Type B pancreatic cell (in vitro differentiated cells): ENCODE data around the gene RFX3. TPM values are rescaled to one million over a fixed set of nuclear protein-coding genes. Genes with fewer than 3 reads are reported as not detected.

Experiments used
- DNase-seq: peaks from one replicate; pipeline ENCODE4 v3.0.0; 2021; ENCODE audit warnings: mixed read lengths; ENCODE audit not compliant: unreplicated experiment; ENCODE audit errors: extremely low spot score
- H3K27ac Mint-ChIP-seq: 2 replicates; pipeline ENCODE4 v1.8.0; 2021; ENCODE audit warnings: mild to moderate bottlenecking, mixed read lengths
- H3K27me3 Mint-ChIP-seq: 2 replicates; pipeline ENCODE4 v1.8.0; 2021; ENCODE audit warnings: mixed read lengths
- H3K36me3 Mint-ChIP-seq: 2 replicates; pipeline ENCODE4 v1.8.0; 2021; ENCODE audit warnings: mixed read lengths
- H3K4me1 Mint-ChIP-seq: one replicate; pipeline ENCODE4 v1.8.0; 2021; ENCODE audit warnings: mixed read lengths; ENCODE audit not compliant: unreplicated experiment
- H3K4me3 Mint-ChIP-seq: 2 replicates; pipeline ENCODE4 v1.8.0; 2021; ENCODE audit warnings: mild to moderate bottlenecking, mixed read lengths
- H3K9me3 Mint-ChIP-seq: 2 replicates; pipeline ENCODE4 v1.8.0; 2021; ENCODE audit warnings: mixed read lengths
- total RNA-seq: library from RNA; stranded (reverse); gene quantifications from 2 replicates; pipeline ENCODE4 v1.2.1, GENCODE V29; 2021; ENCODE audit warnings: low replicate concordance
- TF ChIP-seq, protein P1 (sequence below): fragments of 200-600 bp; sonication (generic); conservative IDR thresholded peaks from 2 replicates; pipeline ENCODE4 v1.5.0; 2021; ENCODE audit warnings: antibody characterized with exemption, mild to moderate bottlenecking

The RFX3 gene
- total RNA-seq, 1 donor from 2014 or later, result 42.5 TPM

DNA sequence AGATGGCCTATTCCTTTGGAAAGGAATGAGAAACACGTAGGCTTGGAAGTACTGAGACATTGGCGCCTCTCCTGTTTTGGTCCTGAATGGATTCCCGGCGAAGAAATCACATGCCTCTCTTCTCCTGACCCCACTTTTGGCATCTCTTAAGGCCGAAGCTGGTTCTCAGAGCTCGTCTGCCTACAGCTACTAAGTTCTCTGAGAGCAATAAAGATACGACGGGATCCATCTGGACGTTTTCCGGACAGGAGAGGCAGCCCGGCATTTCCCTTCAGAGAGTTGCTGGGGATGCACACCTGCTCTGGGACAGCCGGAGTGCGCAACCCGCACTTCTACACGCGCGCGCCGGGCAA, 345.1 kb downstream of the RFX3 start:
- Mint-ChIP-seq H3K9me3 (no peaks in the 10 kb centered on the region), H3K27ac (no peak overlapping the region), H3K36me3 (no peaks in the 10 kb centered on the region), H3K4me1 (peaks cover 15% of the 10 kb centered on the region), H3K27me3 (peaks cover 49% of the 10 kb centered on the region), H3K4me3 (peak overlapping the region; percentile 90)
- TF ChIP-seq, protein P1, sequence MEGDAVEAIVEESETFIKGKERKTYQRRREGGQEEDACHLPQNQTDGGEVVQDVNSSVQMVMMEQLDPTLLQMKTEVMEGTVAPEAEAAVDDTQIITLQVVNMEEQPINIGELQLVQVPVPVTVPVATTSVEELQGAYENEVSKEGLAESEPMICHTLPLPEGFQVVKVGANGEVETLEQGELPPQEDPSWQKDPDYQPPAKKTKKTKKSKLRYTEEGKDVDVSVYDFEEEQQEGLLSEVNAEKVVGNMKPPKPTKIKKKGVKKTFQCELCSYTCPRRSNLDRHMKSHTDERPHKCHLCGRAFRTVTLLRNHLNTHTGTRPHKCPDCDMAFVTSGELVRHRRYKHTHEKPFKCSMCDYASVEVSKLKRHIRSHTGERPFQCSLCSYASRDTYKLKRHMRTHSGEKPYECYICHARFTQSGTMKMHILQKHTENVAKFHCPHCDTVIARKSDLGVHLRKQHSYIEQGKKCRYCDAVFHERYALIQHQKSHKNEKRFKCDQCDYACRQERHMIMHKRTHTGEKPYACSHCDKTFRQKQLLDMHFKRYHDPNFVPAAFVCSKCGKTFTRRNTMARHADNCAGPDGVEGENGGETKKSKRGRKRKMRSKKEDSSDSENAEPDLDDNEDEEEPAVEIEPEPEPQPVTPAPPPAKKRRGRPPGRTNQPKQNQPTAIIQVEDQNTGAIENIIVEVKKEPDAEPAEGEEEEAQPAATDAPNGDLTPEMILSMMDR, result no peak
- DNase-seq, result no peak

DNA sequence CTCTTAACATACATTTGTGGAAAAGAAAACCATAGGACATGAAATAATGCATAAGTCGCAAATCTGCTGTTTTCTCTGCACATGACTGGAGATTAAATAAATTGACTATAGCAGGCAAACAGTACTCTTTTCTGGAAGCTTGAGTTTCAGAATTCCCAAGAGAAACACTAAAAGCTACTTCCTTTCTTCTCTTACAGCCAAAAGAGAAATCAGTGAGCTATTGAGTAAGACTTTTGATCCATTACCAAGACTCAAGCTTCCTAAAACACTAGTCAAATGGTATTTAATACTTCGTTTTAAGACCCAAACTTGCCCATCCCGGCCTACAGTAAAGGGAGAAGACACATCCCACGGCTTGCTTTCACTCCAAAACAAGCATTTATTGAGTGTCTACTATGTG, 346.1 kb downstream of the RFX3 start:
- Mint-ChIP-seq H3K4me1 (peaks cover 20% of the 10 kb centered on the region), H3K9me3 (no peaks in the 10 kb centered on the region), H3K27me3 (peaks cover 43% of the 10 kb centered on the region), H3K4me3 (peak overlapping the region; percentile 90), H3K36me3 (no peaks in the 10 kb centered on the region), H3K27ac (no peak overlapping the region)
- TF ChIP-seq, protein P1, result no peak
- DNase-seq, result no peak

DNA sequence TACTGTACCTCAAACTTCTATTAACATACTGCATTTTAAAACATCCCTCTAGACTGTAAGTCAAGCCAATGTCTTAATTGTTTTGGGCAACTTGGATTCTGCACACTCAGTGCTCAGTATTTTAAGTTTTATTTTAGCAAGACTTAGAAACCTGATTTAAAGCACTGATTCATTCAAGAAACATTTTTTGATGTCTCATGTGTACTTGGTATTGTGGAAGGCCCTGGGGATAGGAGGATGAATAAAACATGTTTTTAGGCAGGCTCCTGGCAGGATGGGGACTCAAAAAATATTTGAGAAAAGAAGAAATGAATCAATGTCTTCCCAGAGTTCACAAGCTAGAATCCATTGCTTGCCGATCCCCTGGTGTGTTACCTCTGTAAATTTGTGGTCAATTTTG, 347.9 kb downstream of the RFX3 start:
- DNase-seq, result no peak
- Mint-ChIP-seq H3K27ac (no peak overlapping the region), H3K4me1 (peaks cover 25% of the 10 kb centered on the region), H3K27me3 (peaks cover 34% of the 10 kb centered on the region), H3K36me3 (no peaks in the 10 kb centered on the region), H3K9me3 (no peaks in the 10 kb centered on the region), H3K4me3 (peak overlapping the region; percentile 30)
- TF ChIP-seq, protein P1, result no peak

DNA sequence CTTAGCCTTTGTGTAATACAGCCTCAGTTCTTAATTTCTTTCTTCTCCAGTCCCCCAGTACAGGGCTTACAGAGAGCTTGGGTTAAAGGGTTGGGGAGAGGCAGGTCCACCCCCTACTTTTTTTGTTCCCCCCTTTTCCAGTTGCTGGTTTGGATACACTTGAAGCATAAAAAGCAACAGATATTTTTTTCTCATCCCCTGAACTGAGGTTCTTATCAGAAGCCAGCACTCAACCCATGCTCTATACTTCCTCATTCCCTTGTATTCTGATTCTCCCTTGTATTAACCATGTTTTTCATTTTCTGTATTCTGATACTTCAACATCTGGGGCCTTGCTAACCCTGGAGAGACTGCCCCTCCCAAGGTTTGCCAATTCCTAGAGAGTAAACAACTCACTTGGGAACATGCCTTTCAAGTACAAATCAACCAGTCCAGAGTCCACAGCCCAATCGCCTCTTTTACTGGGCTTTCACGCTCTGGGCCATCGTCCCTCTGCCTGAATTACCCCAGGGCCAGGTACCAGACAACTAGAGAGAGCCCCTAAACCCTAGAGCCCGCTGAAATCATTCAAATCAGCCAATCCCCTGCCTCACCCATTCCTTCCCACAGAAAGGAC, 348.5 kb downstream of the RFX3 start:
- peak overlapping the region; percentile 57 for H3K4me3 Mint-ChIP-seq
- H3K27ac Mint-ChIP-seq, result peak overlapping the region; percentile 54
- peaks cover 28% of the 10 kb centered on the region for H3K27me3 Mint-ChIP-seq
- H3K36me3 Mint-ChIP-seq, result no peaks in the 10 kb centered on the region
- H3K9me3 Mint-ChIP-seq, result no peaks in the 10 kb centered on the region
- peaks cover 25% of the 10 kb centered on the region for H3K4me1 Mint-ChIP-seq
- TF ChIP-seq, protein P1, result no peak
- no peak for DNase-seq

DNA sequence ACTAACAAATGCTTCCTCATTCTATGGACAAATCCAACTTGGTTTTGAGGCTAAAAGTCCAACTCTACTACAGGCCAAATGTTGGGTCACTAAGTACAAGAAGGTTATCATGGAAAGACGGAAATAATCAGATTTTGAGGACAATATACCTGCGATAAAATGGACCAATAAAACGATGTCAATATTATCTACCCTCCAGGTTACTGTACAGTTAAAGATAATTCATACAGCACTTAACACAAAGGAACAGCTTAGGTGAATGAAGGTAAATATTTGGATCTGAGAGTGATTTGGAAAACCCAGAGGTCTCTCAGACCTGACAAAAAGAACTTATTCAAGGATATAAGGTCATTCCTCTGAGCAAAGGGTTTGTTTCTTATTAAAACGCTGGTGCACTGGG, 352.4 kb downstream of the RFX3 start:
- DNase-seq, result no peak

More for the DNA sequence above, 352.4 kb downstream of the RFX3 start:
- Mint-ChIP-seq H3K4me3 (no peak overlapping the region), H3K4me1 (peaks cover 25% of the 10 kb centered on the region), H3K27ac (no peak overlapping the region), H3K36me3 (no peaks in the 10 kb centered on the region), H3K9me3 (no peaks in the 10 kb centered on the region), H3K27me3 (no peaks in the 10 kb centered on the region)
- TF ChIP-seq, protein P1, result no peak
